GM18519 (cell line): ENCODE results near the gene FNDC3B.
"Not testable (repeated sequence)": the region's sequence is repeated elsewhere in the genome, so short reads cannot be mapped to it uniquely, and the experiment has no call there.

Experiments used
- ATAC-seq: cut with Tn5 transposase; IDR thresholded peaks from one replicate; pipeline ENCODE4 v1.9.1; 2021; ENCODE audit warnings: mild to moderate bottlenecking, moderate library complexity; ENCODE audit not compliant: unreplicated experiment, low FRiP score

FNDC3B gene

DNA sequence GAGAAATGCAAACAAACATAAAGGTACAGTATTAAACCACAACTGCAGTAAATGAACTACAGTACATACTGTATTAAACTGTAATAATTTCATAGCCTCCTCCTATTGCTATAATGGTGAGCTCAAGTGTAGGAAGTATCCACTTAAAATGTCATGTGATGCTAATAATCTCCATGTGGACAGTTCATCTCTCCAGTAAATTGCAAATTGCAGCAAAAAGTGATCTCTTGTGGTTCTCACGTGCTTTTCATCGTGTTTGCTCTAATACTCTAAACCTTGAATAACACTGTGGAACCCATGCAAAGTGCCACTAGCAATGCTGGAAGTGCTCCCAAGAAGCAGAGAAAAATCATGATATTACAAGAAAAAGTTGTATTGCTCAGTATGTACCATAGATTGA lies 9.2 kb upstream of the FNDC3B start:
- ATAC-seq, result no peak

DNA sequence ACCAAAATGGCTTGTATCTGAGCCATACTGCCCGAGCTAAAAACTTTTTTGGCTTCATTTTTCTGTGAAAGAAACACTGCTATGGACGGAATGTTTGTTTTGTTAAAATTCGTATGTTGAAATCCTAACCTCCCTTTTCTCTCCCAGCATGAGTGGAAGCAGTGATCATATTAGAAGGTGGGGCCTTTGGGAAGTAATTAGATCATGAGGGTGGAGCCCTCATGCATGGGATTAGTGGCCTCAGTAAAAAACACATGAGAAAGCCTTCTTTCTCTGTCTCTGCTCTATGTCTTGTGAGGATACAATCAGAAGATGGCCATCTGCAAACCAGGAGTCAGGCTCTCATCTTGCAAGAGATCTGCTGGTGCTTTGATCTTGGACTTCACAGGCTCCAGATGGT lies 7.4 kb upstream of the FNDC3B start:
- no peak for ATAC-seq

DNA sequence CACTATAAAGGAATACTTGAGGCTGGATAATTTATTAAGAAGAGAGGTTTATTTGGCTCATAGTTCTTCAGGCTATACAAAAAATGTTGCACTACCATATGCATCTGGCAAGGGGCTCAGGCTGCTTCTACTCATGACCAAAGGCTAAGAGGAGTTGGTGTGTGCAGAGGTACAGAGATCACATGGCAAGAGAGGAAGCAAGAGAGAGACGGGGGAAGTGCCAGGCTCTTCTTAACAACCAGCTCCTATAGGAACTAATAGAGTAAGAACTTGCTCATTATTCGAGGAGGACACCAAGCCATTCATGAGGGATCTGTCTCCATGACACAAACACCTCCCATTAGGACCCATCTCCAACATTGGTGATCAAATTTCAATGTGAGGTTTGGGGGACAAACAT lies 6.0 kb upstream of the FNDC3B start:
- no peak for ATAC-seq

DNA sequence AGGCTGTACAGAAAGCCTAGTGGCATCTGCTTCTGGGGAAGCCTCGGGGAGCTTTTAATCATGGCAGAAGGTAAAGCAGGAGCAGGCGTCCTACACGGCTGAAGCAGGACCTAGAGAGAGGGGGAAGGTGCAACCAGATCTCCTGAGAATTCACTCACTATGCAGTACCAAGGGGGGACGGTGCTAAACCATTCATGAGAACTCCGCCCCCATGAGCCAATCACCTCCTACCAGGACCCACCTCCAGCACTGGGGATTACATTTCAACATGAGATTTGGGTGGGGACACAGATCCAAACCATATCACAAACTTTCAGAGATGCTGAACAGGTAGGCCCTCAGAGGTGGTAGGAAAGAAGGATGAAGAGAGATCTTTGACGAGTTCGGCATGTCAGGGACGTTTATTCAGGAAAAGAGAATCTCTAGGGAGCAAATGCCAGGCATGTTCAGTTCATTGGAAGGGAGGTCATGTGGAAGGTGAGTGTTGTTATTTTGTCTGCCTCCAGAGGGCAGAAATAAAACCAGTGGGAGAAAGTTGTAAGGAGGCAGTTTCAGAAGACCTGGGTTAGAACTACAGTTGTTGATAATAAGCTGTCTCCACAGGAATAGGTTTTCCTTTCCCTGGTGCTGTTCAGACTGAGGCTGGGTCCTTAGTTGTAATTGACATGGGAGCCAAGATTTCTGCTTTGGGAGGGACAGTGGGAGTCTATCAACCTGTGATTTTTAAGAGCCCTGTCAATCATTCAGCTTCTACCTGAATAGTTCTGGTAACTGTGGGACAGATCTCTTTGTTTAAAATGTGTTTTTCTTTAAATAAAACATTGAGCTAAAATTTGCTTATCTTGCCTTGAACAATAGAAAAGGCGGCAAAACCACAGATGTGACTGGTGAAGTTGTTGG lies 4.3 kb upstream of the FNDC3B start:
- ATAC-seq, result no peak

DNA sequence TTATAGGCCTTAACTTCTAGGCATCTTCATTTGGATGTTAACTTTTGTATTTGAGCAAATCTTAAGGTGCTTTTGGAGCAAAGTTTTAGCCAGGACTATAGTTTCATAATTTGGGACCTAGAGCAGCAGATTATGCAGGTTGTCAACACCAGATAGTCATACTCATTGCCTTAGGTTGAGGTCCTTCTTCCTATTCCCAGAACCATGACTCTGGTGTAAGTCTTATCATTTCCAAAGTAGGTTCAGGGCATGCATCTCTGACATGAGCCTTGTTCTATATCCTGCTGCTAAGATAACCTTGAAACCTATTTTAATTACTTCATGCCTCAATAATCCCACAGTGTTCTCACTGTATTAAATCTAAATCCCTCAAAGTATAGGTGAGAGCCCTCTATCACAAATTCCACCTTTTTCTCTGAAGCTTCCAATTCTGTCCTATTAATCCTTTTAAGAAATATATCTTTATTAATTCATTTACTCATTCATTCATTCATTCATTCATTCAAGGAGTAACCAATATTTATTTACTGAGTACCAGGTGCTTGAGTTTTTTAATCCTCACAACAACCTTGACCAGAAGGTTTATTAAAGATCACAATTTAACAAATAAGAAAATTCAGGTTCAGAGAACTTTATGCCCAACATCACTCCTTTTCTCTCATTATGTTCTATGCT lies 2.7 kb upstream of the FNDC3B start:
- no peak for ATAC-seq

DNA sequence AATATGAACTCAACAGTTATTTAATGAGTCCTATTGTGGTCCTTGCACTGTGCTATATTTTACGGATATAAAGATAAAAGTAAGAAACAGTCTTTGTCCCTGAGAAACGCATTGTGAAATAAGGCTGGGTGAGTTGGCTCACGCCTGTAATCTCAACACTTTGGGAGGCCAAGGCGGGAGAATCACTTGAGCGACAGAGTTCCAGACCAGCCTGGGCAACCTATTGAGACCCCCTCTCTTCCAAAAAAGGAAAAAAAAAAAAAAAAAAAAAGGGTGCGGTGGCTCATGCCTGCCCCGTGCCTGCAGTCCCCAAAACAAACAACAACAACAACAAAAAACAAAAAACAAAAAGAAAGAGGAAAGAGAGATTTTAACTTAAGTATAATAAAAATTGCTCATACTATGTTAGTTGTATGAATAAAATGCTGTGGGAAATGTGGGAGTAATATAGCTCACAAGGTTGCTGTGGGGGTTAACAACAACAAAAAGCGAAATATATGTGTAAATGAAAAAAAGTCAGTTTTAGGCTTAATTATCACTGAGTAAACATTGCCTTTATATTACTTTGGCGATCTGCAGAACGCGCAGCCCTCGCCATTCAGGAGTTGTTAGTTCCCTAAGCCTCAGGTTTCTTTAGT lies 461 bp upstream of the FNDC3B start:
- ATAC-seq, result no peak

DNA sequence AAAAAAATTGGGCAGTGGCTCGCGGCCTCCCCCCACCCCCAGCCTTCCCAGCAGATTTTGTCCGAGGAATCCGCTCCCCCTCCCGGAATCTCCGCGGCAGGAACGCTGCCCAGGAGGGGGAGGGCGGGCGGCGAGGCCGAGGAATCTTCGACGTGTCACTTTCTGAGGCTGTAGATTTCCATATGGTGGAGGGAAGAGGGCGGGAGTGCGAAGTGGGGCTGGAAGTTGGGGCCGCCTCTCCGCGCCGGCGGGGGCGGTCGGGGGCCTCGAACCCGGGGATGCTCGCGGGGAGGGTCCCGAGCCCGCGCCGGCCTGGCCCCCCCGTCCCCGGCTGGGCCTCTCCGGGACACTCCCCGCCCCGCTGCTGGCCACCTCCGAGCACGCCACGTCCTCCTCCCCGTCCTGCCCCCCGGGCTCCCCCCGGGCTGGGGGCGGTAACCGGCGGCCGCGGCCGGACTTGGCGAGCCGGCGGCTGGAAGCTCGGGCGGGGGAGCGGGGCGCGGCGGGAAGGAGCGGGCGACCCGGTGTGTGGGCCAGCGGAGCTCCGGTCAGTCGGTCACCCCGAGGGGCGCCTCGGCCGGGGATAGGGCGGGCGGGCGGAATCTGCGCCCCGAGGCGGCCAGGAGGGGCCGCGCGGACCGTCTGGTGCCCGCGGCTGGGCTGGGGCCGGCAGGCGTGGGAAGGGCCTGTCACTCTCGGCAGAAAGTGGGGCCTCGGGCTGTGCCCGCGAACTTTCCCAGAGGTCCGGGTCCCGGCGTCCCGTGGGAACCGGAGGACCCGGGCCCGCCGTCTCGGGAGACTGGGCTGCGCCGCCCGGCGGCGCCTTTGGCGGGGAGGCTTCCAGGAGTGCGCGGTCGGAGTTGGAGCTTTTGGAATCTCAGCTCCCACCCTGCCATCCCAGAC lies 951 bp downstream of the FNDC3B start:
- ATAC-seq, result no peak

DNA sequence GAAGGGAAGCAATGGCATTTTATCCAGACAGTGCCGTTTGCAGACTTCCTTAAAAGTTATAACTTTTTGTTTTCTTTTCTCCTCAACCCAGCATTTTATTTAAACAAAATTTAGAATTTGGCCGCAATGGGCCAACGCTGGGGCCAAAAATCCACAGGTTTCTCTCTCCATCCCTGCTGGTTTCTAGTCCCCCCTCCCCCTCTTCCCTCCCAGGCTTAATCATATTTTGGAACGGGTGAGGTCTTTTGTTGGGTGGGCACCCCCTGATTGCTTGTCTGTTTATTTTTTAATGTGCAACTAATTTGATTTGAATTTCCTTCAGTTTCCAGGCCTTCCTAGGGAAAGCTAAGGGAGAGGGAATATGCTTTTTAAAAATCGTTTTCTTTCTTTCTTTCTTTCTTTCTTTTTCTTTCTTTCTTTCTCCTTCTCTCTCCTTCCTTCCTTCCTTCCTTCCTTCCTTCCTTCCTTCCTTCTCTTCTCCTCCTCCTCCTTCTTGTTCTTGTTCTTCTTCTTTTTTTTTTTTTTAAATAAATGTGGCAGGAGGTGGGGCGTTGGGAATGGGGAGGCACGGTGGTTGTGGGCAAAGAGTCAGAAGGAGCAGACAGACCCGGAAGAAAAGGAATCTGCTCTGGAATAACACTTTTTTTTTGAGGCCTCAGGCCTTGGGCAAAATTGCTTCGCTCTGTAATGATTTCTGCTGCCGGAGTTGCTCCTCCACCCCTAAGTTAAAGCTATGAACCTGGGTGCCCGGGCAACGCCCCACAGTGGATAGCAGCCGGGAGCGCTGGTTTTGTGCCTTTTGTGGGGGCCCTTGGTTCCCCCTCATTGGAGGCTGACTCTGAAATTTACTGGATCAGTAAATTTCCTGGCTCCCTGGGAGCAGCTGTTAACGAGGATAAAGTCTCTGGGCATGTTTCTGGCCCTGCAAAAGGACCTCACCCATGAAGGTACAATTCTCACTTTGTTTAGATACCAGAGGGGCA lies 1.9 kb downstream of the FNDC3B start:
- ATAC-seq, result no peak

DNA sequence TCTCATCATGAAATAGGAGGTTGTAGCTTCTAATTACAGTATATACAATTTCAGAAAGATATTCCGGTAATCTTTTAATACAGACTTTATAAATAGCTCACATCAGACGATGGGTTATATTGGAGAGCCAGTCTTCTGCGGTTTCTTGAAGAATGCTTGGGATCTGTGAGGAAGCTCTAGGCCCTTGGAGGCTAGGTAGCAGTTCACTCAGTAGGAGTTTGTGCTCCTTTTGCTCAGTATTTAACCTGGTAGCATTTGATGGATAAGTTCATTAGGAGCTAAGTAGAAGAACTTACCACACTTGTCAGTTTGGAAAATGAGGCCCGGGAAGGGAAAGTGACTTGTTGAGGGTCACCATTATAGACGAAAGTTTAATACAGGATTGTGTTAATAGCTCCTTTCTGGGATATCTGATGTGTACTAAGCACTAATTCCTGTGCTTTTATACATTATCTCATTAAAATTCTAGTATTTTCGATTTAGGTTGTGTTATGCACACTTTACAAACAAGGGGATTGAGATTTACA lies 2.8 kb downstream of the FNDC3B start:
- no peak for ATAC-seq

DNA sequence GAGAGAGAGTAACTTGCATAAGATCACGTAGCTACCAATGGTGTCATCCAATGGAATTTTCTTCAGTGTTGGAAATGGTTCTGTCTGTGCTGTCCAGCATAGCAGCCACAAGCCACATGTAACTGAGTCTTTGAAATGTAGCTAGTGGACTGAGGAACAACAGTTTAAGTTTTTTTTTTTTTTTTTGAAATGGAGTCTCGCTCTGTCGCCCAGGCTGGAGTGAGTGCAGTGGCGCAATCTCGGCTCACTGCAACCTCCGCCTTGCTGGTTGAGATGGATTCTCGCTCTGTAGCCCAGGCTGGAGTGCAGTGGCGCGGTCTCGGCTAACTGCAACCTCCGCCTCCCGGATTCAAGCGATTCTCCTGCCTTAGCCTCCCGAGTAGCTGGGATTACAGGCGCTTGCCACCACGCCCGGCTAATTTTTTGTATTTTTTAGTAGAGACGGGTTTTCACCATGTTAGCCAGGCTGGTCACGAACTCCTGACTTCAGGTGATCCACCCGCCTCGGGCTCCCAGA lies 3.3 kb downstream of the FNDC3B start:
- ATAC-seq, result not testable (repeated sequence)

DNA sequence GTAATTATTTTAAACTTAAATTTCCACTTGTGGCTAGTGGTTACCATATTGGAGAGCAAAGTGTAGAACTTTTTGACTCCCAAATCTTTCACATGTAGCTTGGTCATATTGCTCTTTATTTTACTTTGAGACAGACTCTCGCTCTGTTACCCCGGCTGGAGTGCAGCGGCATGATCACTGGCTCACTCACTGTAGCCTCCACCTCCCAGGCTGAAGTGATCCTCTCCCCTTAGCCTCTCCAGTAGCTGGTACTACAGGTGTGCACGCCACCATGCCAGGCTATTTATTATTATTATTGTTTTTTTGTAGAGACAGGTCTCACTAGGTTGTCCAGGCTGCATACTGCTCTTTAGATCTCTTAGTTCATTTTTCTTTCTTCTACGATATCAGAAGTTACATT lies 3.9 kb downstream of the FNDC3B start:
- ATAC-seq, result no peak

DNA sequence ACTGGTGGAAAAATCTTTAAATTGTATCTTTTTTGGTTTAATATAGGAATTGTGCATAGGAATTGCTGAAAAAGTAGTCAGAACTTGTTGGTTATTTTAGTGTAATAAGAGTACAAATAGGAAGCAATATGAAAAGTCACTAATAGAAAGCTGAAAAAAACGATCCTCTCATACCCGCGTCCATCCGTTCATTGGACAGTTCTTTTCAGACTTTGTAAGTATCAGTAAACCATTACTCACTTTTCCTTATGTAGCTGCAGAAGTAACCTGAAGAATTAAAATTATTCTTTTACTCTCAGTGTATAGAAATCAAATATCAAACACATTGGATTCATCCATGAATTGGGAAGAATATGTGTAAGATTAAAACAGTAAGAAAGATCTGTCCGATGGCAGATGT lies 4.4 kb downstream of the FNDC3B start:
- ATAC-seq, result no peak

DNA sequence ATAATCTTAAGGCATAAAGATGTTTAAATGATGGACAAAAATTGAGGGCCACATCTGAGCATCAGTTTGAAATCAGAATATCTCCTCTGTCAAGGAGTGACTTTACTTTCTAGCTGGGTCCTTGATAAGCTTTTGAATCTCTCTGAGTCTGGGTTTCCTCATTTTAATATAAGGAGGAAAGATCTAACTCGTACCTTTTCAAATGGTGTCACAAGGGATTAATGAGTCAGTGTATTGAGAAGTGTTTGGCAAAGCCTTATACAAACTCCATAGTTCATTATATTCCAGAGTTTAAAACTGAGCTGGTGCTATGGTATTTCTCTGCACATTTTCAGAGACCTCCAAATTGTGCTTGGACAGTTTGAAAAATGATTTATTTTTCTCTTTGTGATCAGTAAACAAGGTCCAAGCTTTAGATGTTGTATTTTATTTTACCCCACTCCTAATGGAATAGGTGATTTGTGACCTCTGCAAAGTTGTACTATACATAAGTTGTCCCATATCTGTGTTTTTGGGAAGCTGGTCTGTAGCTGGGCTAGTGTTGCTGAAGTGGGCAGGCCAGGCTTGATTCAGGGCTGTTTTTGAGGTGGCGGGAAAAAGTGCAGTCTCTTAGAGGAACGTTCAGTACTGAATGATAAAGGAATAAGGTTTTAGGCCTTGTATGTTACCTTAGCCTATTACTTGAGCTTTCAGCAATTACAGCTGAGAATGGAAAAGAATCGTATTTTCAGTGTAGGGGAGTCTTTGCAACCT lies 5.6 kb downstream of the FNDC3B start:
- ATAC-seq, result no peak

DNA sequence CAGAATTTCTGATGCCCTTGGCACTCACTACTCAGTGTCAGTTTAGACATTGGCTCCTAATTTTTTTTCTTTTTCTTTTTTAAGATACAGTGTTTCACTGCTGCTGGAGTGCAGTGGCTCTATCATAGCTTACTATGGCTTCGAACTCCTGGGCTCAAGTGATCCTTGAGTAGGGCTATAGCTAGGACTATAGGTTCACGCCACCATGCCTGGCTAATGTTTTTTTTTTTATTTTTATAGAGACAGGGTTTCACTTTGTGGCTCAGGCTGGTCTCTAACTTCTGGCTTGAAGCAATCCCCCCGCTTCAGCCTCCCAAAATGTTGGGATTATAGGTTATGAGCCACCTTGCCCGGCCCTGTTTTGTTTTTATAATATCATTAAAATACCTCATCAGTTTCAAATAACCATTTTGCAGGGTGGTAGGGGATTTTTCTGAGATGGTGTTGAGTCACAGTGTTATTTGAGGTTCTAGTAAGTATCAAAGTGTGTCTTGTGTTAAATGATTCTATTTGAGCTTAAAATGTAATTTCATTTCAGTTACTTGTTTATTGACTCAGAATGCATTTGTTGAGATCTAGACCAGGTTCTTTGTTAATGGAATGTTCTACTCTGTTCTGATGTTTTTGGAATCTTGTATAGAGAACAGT lies 7.0 kb downstream of the FNDC3B start:
- no peak for ATAC-seq

DNA sequence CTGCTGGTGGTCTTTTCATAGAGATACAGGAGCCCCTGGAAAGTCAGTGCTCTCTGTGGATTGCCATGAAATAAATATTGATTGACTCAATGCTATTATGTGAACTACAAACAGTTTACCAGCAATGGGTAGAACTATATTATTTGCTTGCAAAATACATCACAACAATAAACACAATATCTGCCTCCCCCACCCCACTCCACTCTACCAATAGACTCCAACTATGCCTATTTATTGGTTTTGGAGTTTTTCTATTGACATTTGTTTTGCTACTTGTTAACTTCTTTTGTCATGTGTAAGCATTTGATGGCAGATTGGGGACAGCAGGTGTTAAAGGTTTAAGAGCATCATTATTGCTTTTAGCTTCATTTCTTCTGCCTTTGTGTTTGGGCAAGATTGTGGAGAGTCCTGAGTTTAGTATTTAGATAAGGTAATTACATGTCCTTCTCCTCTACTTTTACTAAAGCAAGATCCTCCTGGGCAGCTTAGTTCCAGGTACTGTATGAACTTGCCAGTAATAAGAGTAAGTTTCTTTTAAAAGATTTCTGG lies 8.3 kb downstream of the FNDC3B start:
- ATAC-seq, result no peak

DNA sequence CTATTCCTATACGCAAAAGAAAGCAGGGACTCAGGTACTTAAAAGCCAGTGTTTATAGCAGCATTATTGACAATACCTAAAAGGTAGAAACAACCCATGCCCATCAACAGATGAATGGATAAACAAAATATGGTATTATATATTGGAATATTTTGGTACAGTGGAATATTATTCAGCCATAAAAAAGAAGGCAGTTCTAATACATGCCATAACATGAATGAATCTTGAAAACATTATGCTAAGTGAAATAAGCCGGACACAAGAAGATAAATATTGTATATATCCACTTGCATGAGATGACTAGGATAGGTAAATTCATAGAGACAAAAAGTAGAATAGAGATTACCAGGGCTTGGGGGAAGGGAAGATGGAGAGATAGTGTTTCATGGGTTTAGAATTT lies 9.2 kb downstream of the FNDC3B start:
- no peak for ATAC-seq

DNA sequence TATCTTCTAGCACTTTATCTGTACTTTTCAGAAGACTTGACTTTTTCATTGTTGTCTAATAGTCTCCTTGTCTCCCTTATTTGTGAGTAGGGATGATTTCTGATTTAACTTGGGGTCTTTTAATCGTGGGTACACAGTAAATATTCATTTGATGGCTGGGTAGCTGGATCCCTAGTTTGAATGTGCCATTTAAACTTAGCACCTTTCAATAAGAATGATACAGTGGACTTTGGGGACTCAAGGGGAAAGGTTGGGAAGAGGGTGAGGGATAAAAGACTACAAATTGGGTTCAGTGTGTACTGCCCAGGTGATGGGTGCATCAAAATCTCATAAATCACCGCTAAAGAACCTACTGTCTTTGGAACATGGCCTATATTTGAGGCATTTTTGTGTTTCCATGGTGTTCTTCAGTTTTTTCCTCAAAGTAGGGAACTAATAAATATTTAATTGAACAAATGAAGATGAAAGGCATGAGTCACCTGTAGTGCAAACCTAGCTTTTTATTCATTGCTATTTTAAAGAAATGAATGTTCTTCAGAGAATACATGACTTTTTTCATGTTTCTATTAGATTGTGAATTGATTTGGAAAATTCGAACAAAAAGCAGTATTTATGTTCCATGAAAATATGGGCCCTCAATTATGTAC lies 12.1 kb downstream of the FNDC3B start:
- no peak for ATAC-seq
